G401 (cell line): ENCODE results near the gene MYO1D. TPM values are rescaled to one million over a fixed set of nuclear protein-coding genes. Genes with fewer than 3 reads are reported as not detected.
"Not testable (repeated sequence)": the region's sequence is repeated elsewhere in the genome, so short reads cannot be mapped to it uniquely, and the experiment has no call there.

ENCODE experiments used
- DNase-seq: peaks from one replicate; pipeline ENCODE4 v3.0.0-alpha.2; 2015; ENCODE audit warnings: low spot score
- in situ Hi-C: cut with HindIII; loops from 2 replicates; pipeline ENCODE4 v1.10.0; 2016; ENCODE audit warnings: low sequenced_read_pairs, mixed read lengths
- total RNA-seq: library from RNA; depleted of rRNA; stranded (reverse); fragments of >200 nt; shearing (Covaris generic); gene quantifications from 2 replicates; pipeline ENCODE4 v1.2.3, GENCODE V29; 2014; rRNA removed

The MYO1D gene
- total RNA-seq = 0.68 and 3.7 TPM in 2 replicates

- in situ Hi-C loops = no loop called here
- peak; percentile 49 for DNase-seq
Observed at GRCh38 chr17:32876417-32877163, at the start of gene MYO1D. TSS of gene MYO1D (minus strand) at chr17:32877124. CDS start at chr17:32876872, 252 bp downstream.

GRCh38 chr17:32926183-32926582 is 49.3 kb upstream of the MYO1D start:
- in situ Hi-C loops = no loop called here
- no peak for DNase-seq

- DNase-seq, in situ Hi-C loops: not testable (repeated sequence)
Observed at GRCh38 chr17:32923905-32924304, 47.0 kb upstream of the MYO1D start.

- in situ Hi-C loops = no loop called here
- DNase-seq = no peak
Observed at GRCh38 chr17:32921017-32921416, 44.1 kb upstream of the MYO1D start.

GRCh38 chr17:32920293-32920692 is 43.4 kb upstream of the MYO1D start:
- in situ Hi-C loops = no loop called here
- DNase-seq = no peak

GRCh38 chr17:32919876-32920275 is 43.0 kb upstream of the MYO1D start:
- DNase-seq, in situ Hi-C loops: not testable (repeated sequence)

- no peak for DNase-seq
- in situ Hi-C loops = no loop called here
Observed at GRCh38 chr17:32917842-32918241, 40.9 kb upstream of the MYO1D start.

- in situ Hi-C loops = no loop called here
- no peak for DNase-seq
Observed at GRCh38 chr17:32917081-32917480, 40.2 kb upstream of the MYO1D start.

- in situ Hi-C loops = no loop called here
- no peak for DNase-seq
Observed at GRCh38 chr17:32916134-32916533, 39.2 kb upstream of the MYO1D start.

- in situ Hi-C loops = no loop called here
- DNase-seq = no peak
Observed at GRCh38 chr17:32915245-32915644, 38.3 kb upstream of the MYO1D start.

- no peak for DNase-seq
- in situ Hi-C loops = no loop called here
Observed at GRCh38 chr17:32914181-32914580, 37.3 kb upstream of the MYO1D start.

GRCh38 chr17:32913593-32913992 is 36.7 kb upstream of the MYO1D start:
- in situ Hi-C loops = no loop called here
- no peak for DNase-seq

- in situ Hi-C loops = no loop called here
Observed at GRCh38 chr17:32912218-32912897, 35.4 kb upstream of the MYO1D start.

GRCh38 chr17:32910769-32911168 is 33.8 kb upstream of the MYO1D start:
- in situ Hi-C loops = no loop called here
- DNase-seq = no peak

More at GRCh38 chr17:32912218-32912897, 35.4 kb upstream of the MYO1D start:
- DNase-seq = no peak

GRCh38 chr17:32909787-32910369 is 33.0 kb upstream of the MYO1D start:
- in situ Hi-C loops = no loop called here
- peak; percentile 74 for DNase-seq

GRCh38 chr17:32907583-32907982 is 30.7 kb upstream of the MYO1D start:
- in situ Hi-C loops = no loop called here

GRCh38 chr17:32904891-32905290 is 28.0 kb upstream of the MYO1D start:
- in situ Hi-C loops = no loop called here
- no peak for DNase-seq

More at GRCh38 chr17:32907583-32907982, 30.7 kb upstream of the MYO1D start:
- no peak for DNase-seq

GRCh38 chr17:32903774-32904673 is 27.1 kb upstream of the MYO1D start:
- in situ Hi-C loops = no loop called here
- DNase-seq = no peak

GRCh38 chr17:32901743-32902142 is 24.8 kb upstream of the MYO1D start:
- in situ Hi-C loops = no loop called here
- no peak for DNase-seq
